ENCODE measurements around the gene TOGARAM2. TPM values are rescaled to one million over a fixed set of nuclear protein-coding genes. Genes with fewer than 3 reads are reported as not detected.
A peak's percentile ranks its signal among the peaks of the same experiment; 100 is the strongest.

Gene TOGARAM2
- total and polyA plus RNA-seq, 8 donors, result 0.43 to 3.5 (median 0.89) TPM; not detected in 1

DNA sequence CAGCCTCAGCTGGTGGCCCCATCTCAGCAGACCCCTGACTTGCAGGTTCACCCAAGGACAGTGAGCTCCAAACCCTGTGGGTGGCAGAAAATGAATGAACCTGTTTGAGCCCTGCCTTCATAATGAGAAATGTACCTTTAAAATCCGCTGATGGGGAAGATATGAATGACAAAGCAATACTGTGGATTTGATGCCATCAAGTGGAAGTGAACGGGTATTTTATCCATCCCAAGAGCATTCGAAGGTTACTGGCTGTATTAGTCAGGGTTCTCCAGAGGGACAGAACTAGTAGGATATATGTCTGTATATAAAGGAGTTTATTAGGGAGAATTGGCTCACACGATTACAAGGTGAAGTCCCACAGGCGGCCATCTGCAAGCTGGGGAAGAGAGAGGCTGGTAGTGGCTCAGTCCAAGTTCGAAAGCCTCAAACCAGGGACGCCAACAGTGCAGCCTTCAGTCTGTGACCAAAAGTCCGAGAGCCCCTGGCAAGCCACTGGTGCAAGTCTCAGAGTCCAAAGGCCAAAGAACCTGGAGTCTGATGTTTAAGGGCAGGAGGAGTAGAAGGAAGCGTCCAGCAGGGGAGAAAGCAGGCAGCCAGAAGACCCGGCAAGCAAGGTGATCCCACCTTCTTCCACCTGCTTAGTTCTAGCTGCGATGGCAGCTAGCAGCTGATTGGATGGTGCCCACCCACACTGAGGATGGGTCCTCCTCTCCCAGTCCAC lies 32.1 kb downstream of the TOGARAM2 start:
- Histone ChIP-seq H3K4me3 (no peak overlapping the region), H3K27me3 (no peaks in the 10 kb centered on the region), H3K4me1 (peaks cover 23 to 71% (median 30%) of the 10 kb centered on the region in 4 donors), H3K9me3 (no peaks in the 10 kb centered on the region), H3K27ac (peak overlapping the region in 4 of 5 donors; percentile 9 to 72 (median 38)), H3K36me3 (no peaks in the 10 kb centered on the region)
- DNase-seq, result peak in 1 of 2 donors; percentile 39
- TF ChIP-seq CTCF (IDR thresholded peaks at IDR 0.05), result no peak
- no peak for TF ChIP-seq EP300 (IDR thresholded peaks at IDR 0.05)
- TF ChIP-seq POLR2A (IDR thresholded peaks at IDR 0.05), result no peak
- no peak for TF ChIP-seq POLR2AphosphoS5 (IDR thresholded peaks at IDR 0.05)
- intact Hi-C loops (cut with DNase I; ENCODE audit: low total_unique reads), result no loop called here
- WGBS, 5 donors, result 66 to 76% (median 74%) methylated on average over 11 of the region's 11 CpGs

GRCh38 chr2:29014331-29014730 lies 33.2 kb downstream of the TOGARAM2 start:
- Histone ChIP-seq H3K4me3 (peak overlapping the region in 1 of 4 donors; percentile 0), H3K36me3 (no peaks in the 10 kb centered on the region), H3K27ac (peak overlapping the region in 4 of 5 donors; percentile 37 to 67 (median 52)), H3K27me3 (no peaks in the 10 kb centered on the region), H3K4me1 (peaks cover 23 to 71% (median 30%) of the 10 kb centered on the region in 4 donors), H3K9me3 (no peaks in the 10 kb centered on the region)
- WGBS, 5 donors, result 61 to 86% (median 81%) methylated on average over 8 of the region's 8 CpGs
- no peak for DNase-seq
- no peak for TF ChIP-seq EP300 (IDR thresholded peaks at IDR 0.05)
- TF ChIP-seq POLR2AphosphoS5 (IDR thresholded peaks at IDR 0.05), result no peak
- TF ChIP-seq CTCF (IDR thresholded peaks at IDR 0.05), result no peak
- intact Hi-C loops (cut with DNase I; ENCODE audit: low total_unique reads), result no loop called here

GRCh38 chr2:29014811-29015421 lies 33.8 kb downstream of the TOGARAM2 start:
- peak; percentile 42 to 53 for DNase-seq
- Histone ChIP-seq H3K27me3 (no peaks in the 10 kb centered on the region), H3K4me1 (peaks cover 23 to 71% (median 30%) of the 10 kb centered on the region in 4 donors), H3K36me3 (no peaks in the 10 kb centered on the region), H3K27ac (peak overlapping the region in 4 of 5 donors; percentile 50 to 67 (median 54)), H3K4me3 (peak overlapping the region in 1 of 4 donors; percentile 0), H3K9me3 (no peaks in the 10 kb centered on the region)
- no peak for TF ChIP-seq POLR2AphosphoS5 (IDR thresholded peaks at IDR 0.05)
- TF ChIP-seq CTCF (IDR thresholded peaks at IDR 0.05), result no peak
- no peak for TF ChIP-seq POLR2A (IDR thresholded peaks at IDR 0.05)
- intact Hi-C loops (cut with DNase I; ENCODE audit: low total_unique reads), result no loop called here
- WGBS, 5 donors, result 43 to 62% (median 54%) methylated on average over 12 to 13 of the region's 13 CpGs

DNA sequence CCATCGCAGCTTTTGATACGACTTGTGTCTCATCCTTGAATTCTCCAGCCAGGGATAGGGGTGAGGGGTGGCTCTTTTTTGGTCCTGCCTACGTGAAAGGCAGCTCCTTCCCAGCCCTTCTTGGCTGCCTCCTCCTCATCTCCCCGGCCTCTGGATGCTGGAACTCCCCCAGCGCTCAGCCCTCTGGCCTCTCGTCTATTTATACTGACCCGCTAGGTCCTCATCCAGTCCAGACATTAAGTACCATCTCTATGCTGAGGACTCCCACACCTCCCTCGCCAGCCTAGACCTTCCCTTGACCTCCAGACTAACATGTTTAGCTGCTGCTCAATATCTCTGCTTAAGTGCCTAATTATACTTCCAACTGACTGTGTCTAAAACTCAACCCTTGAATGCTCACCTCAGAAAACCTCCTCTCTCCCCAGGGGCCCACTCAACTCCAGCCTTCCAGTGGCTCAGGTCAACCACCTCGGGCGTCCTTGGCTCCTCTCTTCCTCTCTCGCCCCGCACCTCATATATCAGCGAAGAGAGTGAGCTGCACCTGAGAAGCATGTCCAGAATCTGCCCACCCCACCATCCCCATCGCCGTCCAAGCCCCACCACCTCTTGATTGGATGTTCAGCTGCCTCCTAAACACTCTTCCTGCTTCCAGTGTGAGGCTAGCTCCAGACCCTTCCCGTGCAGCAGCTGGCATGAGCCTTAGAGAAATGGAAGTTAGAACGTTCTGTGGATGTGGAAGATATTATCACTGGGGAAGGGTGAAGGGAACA lies 34.8 kb downstream of the TOGARAM2 start:
- H3K27me3 ChIP-seq, result no peaks in the 10 kb centered on the region
- H3K9me3 ChIP-seq, result no peaks in the 10 kb centered on the region
- intact Hi-C loops (cut with DNase I; ENCODE audit: low total_unique reads), result no loop called here
- no peak for TF ChIP-seq POLR2A (IDR thresholded peaks at IDR 0.05)
- no peak for TF ChIP-seq CTCF (IDR thresholded peaks at IDR 0.05)
- no peak for TF ChIP-seq EP300 (IDR thresholded peaks at IDR 0.05)
- no peak for TF ChIP-seq POLR2AphosphoS5 (IDR thresholded peaks at IDR 0.05)
- no peak overlapping the region for H3K4me3 ChIP-seq
- H3K4me1 ChIP-seq, result peaks cover 21 to 63% (median 22%) of the 10 kb centered on the region in 4 donors
- DNase-seq, result no peak
- H3K27ac ChIP-seq, result peak overlapping the region; percentile 18 to 67 (median 54)
- WGBS, 5 donors, result 70 to 83% (median 79%) methylated on average over 17 of the region's 17 CpGs
- H3K36me3 ChIP-seq, result no peaks in the 10 kb centered on the region
